Measurements from ENCODE around the gene RALGAPB.
"Not testable (repeated sequence)": the region's sequence is repeated elsewhere in the genome, so short reads cannot be mapped to it uniquely, and the experiment has no call there.

The RALGAPB gene

DNA sequence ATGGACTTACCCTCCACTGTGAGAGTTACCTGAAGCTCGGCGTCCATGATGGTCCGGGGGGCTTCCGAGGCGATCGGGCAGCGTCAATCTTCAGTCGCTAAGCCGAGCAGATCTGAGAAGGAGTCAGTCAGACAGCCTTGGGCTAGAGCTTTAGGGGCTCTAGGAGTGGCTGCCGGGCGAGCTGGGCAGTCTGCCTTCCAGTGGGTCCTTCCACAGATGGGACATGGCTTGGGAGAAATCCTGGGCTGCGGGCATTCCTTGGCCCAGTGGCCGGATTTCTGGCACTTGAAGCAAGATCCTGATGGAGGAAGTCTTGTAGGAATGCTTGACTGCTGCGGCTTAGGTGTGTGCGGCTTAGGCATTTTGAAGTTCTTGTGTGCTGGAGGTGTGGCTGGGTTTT lies 123.2 kb downstream of the RALGAPB start:
- H3K4me1 ChIP-seq (ENCODE audit: control extremely low read depth in 1 of 4, control insufficient read depth in 4 of 4, insufficient read depth in 4 of 4, low read length in 3 of 4); DNase-seq; H3K9me3 ChIP-seq (ENCODE audit: control extremely low read depth in 1 of 5, control insufficient read depth in 4 of 5, insufficient read depth in 2 of 5, low read depth in 1 of 5, low read length in 4 of 5); H3K27ac ChIP-seq (ENCODE audit: insufficient read depth in 1 of 2, low read depth in 1 of 2, low read length in 2 of 2, poor library complexity in 1 of 2, severe bottlenecking in 2 of 2); H3K4me3 ChIP-seq (ENCODE audit: control insufficient read depth in 1 of 7, extremely low read depth in 1 of 7, insufficient read depth in 4 of 7, low read depth in 2 of 7, low read length in 6 of 7); POLR2A ChIA-PET; H3K36me3 ChIP-seq (ENCODE audit: control insufficient read depth in 4 of 4, insufficient read depth in 4 of 4, low read length in 3 of 4); CTCF ChIA-PET: not testable (repeated sequence)
- 98% methylated on average over 13 of the region's 15 CpGs for WGBS (ENCODE audit: insufficient coverage)
- peaks cover 0 to 20% (median 7%) of the 10 kb centered on the region in 5 experiments for H3K27me3 ChIP-seq (replicated peaks in 2 of 5; ENCODE audit: control insufficient read depth in 4 of 5, insufficient read depth in 5 of 5, low read length in 4 of 5)

GRCh38 chr20:38599410-38599882 lies 126.8 kb downstream of the RALGAPB start:
- WGBS (ENCODE audit: insufficient coverage) = 90% methylated on average over 9 of the region's 9 CpGs
- no peak for DNase-seq
- POLR2A ChIA-PET = no interaction called here
- H3K9me3 ChIP-seq (ENCODE audit: control extremely low read depth in 1 of 5, control insufficient read depth in 4 of 5, insufficient read depth in 2 of 5, low read depth in 1 of 5, low read length in 4 of 5) = no peaks in the 10 kb centered on the region
- peaks cover 0 to 5% (median 2%) of the 10 kb centered on the region in 4 experiments for H3K4me1 ChIP-seq (ENCODE audit: control extremely low read depth in 1 of 4, control insufficient read depth in 4 of 4, insufficient read depth in 4 of 4, low read length in 3 of 4)
- H3K27me3 ChIP-seq (replicated peaks in 2 of 5; ENCODE audit: control insufficient read depth in 4 of 5, insufficient read depth in 5 of 5, low read length in 4 of 5) = peaks cover 5 to 51% (median 26%) of the 10 kb centered on the region in 5 experiments
- H3K36me3 ChIP-seq (ENCODE audit: control insufficient read depth in 4 of 4, insufficient read depth in 4 of 4, low read length in 3 of 4) = no peaks in the 10 kb centered on the region
- H3K27ac ChIP-seq (ENCODE audit: insufficient read depth in 1 of 2, low read depth in 1 of 2, low read length in 2 of 2, poor library complexity in 1 of 2, severe bottlenecking in 2 of 2) = no peak overlapping the region
- CTCF ChIA-PET = no interaction called here
- H3K4me3 ChIP-seq (ENCODE audit: control insufficient read depth in 1 of 7, extremely low read depth in 1 of 7, insufficient read depth in 4 of 7, low read depth in 2 of 7, low read length in 6 of 7) = no peak overlapping the region

- WGBS (ENCODE audit: insufficient coverage) = 100% methylated on average over 1 of the region's 1 CpG
- CTCF ChIA-PET = no interaction called here
These were observed 127.4 kb downstream of the RALGAPB start for GRCh38 chr20:38600057-38600456.

GRCh38 chr20:38601216-38602184 lies 128.9 kb downstream of the RALGAPB start, which contains the start of gene ARHGAP40:
Gene ARHGAP40, plus strand, starts transcription at chr20:38601809.
- no peaks in the 10 kb centered on the region for H3K9me3 ChIP-seq (ENCODE audit: control extremely low read depth in 1 of 5, control insufficient read depth in 4 of 5, insufficient read depth in 2 of 5, low read depth in 1 of 5, low read length in 4 of 5)
- H3K4me1 ChIP-seq (ENCODE audit: control extremely low read depth in 1 of 4, control insufficient read depth in 4 of 4, insufficient read depth in 4 of 4, low read length in 3 of 4) = peaks cover 0 to 5% (median 2%) of the 10 kb centered on the region in 4 experiments
- no peak within 1 kb of the TSS for H3K4me3 ChIP-seq (ENCODE audit: control insufficient read depth in 1 of 7, extremely low read depth in 1 of 7, insufficient read depth in 4 of 7, low read depth in 2 of 7, low read length in 6 of 7)
- peaks cover 16 to 67% (median 26%) of the 10 kb centered on the region in 5 experiments for H3K27me3 ChIP-seq (replicated peaks in 2 of 5; ENCODE audit: control insufficient read depth in 4 of 5, insufficient read depth in 5 of 5, low read length in 4 of 5)
- ChIA-PET CTCF (no interaction called here), POLR2A (no interaction called here)
- no peak within 1 kb of the TSS for H3K27ac ChIP-seq (ENCODE audit: insufficient read depth in 1 of 2, low read depth in 1 of 2, low read length in 2 of 2, poor library complexity in 1 of 2, severe bottlenecking in 2 of 2)
- no peaks in the 10 kb centered on the region for H3K36me3 ChIP-seq (ENCODE audit: control insufficient read depth in 4 of 4, insufficient read depth in 4 of 4, low read length in 3 of 4)
- WGBS (ENCODE audit: insufficient coverage) = 9% methylated on average over 38 of the region's 42 CpGs
- DNase-seq = peak; percentile 19 to 56 (median 49)

More at GRCh38 chr20:38600057-38600456, 127.4 kb downstream of the RALGAPB start:
- no peak overlapping the region for H3K27ac ChIP-seq (ENCODE audit: insufficient read depth in 1 of 2, low read depth in 1 of 2, low read length in 2 of 2, poor library complexity in 1 of 2, severe bottlenecking in 2 of 2)
- POLR2A ChIA-PET = no interaction called here
- peaks cover 9 to 54% (median 26%) of the 10 kb centered on the region in 5 experiments for H3K27me3 ChIP-seq (replicated peaks in 2 of 5; ENCODE audit: control insufficient read depth in 4 of 5, insufficient read depth in 5 of 5, low read length in 4 of 5)
- H3K9me3 ChIP-seq (ENCODE audit: control extremely low read depth in 1 of 5, control insufficient read depth in 4 of 5, insufficient read depth in 2 of 5, low read depth in 1 of 5, low read length in 4 of 5) = no peaks in the 10 kb centered on the region
- DNase-seq = no peak
- H3K36me3 ChIP-seq (ENCODE audit: control insufficient read depth in 4 of 4, insufficient read depth in 4 of 4, low read length in 3 of 4) = no peaks in the 10 kb centered on the region
- H3K4me1 ChIP-seq (ENCODE audit: control extremely low read depth in 1 of 4, control insufficient read depth in 4 of 4, insufficient read depth in 4 of 4, low read length in 3 of 4) = peaks cover 0 to 5% (median 2%) of the 10 kb centered on the region in 4 experiments
- no peak overlapping the region for H3K4me3 ChIP-seq (ENCODE audit: control insufficient read depth in 1 of 7, extremely low read depth in 1 of 7, insufficient read depth in 4 of 7, low read depth in 2 of 7, low read length in 6 of 7)

GRCh38 chr20:38602185-38602581 lies 129.5 kb downstream of the RALGAPB start:
- H3K27me3 ChIP-seq (replicated peaks in 2 of 5; ENCODE audit: control insufficient read depth in 4 of 5, insufficient read depth in 5 of 5, low read length in 4 of 5) = peaks cover 22 to 74% (median 30%) of the 10 kb centered on the region in 5 experiments
- H3K4me1 ChIP-seq (ENCODE audit: control extremely low read depth in 1 of 4, control insufficient read depth in 4 of 4, insufficient read depth in 4 of 4, low read length in 3 of 4) = peaks cover 0 to 5% (median 2%) of the 10 kb centered on the region in 4 experiments
- ChIA-PET CTCF (no interaction called here), POLR2A (no interaction called here)
- no peaks in the 10 kb centered on the region for H3K9me3 ChIP-seq (ENCODE audit: control extremely low read depth in 1 of 5, control insufficient read depth in 4 of 5, insufficient read depth in 2 of 5, low read depth in 1 of 5, low read length in 4 of 5)
- H3K4me3 ChIP-seq (ENCODE audit: control insufficient read depth in 1 of 7, extremely low read depth in 1 of 7, insufficient read depth in 4 of 7, low read depth in 2 of 7, low read length in 6 of 7) = no peak overlapping the region
- DNase-seq = no peak
- 50% methylated on average over 1 of the region's 5 CpGs for WGBS (ENCODE audit: insufficient coverage)
- no peak overlapping the region for H3K27ac ChIP-seq (ENCODE audit: insufficient read depth in 1 of 2, low read depth in 1 of 2, low read length in 2 of 2, poor library complexity in 1 of 2, severe bottlenecking in 2 of 2)
- H3K36me3 ChIP-seq (ENCODE audit: control insufficient read depth in 4 of 4, insufficient read depth in 4 of 4, low read length in 3 of 4) = no peaks in the 10 kb centered on the region

DNA sequence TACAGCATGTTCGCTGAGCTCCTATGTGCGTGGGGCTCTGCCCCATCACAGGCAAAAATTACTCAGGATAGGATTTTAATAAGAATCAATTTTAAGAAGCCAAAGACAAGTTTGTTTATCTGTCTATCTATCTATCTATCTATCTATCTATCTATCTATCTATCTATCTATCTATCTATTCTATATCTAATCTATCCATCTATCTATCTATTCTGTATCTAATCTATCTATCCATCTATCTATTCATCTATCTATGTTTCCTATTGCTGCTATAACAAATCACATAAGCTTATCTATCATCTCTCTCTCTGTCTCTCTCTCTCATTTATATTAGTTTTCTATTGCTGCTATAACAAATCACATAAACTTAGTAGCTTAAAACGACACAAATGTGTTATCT lies 130.6 kb downstream of the RALGAPB start:
- H3K9me3 ChIP-seq (ENCODE audit: control extremely low read depth in 1 of 5, control insufficient read depth in 4 of 5, insufficient read depth in 2 of 5, low read depth in 1 of 5, low read length in 4 of 5) = no peaks in the 10 kb centered on the region
- no peak for DNase-seq
- H3K4me3 ChIP-seq (ENCODE audit: control insufficient read depth in 1 of 7, extremely low read depth in 1 of 7, insufficient read depth in 4 of 7, low read depth in 2 of 7, low read length in 6 of 7) = no peak overlapping the region
- POLR2A ChIA-PET = interaction anchor here (1.3 kb wide), 1 partner anchor 10 kb away, joined by 3 read pairs; no protein-coding TSS in a partner anchor
- CTCF ChIA-PET = interaction anchor here (0.6 kb wide), 1 partner anchor 916 kb away, joined by 3 read pairs; no protein-coding TSS in a partner anchor
- no peak overlapping the region for H3K27ac ChIP-seq (ENCODE audit: insufficient read depth in 1 of 2, low read depth in 1 of 2, low read length in 2 of 2, poor library complexity in 1 of 2, severe bottlenecking in 2 of 2)
- H3K36me3 ChIP-seq (ENCODE audit: control insufficient read depth in 4 of 4, insufficient read depth in 4 of 4, low read length in 3 of 4) = no peaks in the 10 kb centered on the region
- peaks cover 22 to 79% (median 32%) of the 10 kb centered on the region in 5 experiments for H3K27me3 ChIP-seq (replicated peaks in 2 of 5; ENCODE audit: control insufficient read depth in 4 of 5, insufficient read depth in 5 of 5, low read length in 4 of 5)
- peaks cover 0 to 5% (median 2%) of the 10 kb centered on the region in 4 experiments for H3K4me1 ChIP-seq (ENCODE audit: control extremely low read depth in 1 of 4, control insufficient read depth in 4 of 4, insufficient read depth in 4 of 4, low read length in 3 of 4)
- 75% methylated on average over 1 of the region's 3 CpGs for WGBS (ENCODE audit: insufficient coverage)

- H3K27me3 ChIP-seq (replicated peaks in 2 of 5; ENCODE audit: control insufficient read depth in 4 of 5, insufficient read depth in 5 of 5, low read length in 4 of 5) = peaks cover 22 to 76% (median 32%) of the 10 kb centered on the region in 5 experiments
- H3K4me3 ChIP-seq (ENCODE audit: control insufficient read depth in 1 of 7, extremely low read depth in 1 of 7, insufficient read depth in 4 of 7, low read depth in 2 of 7, low read length in 6 of 7) = no peak overlapping the region
- 75% methylated on average over 1 of the region's 4 CpGs for WGBS (ENCODE audit: insufficient coverage)
- ChIA-PET POLR2A (interaction anchor here (0.6 kb wide), 1 partner anchor 448 kb away, joined by 3 read pairs; no protein-coding TSS in a partner anchor), CTCF (no interaction called here)
- peaks cover 0 to 4% (median 0%) of the 10 kb centered on the region in 5 experiments for H3K9me3 ChIP-seq (ENCODE audit: control extremely low read depth in 1 of 5, control insufficient read depth in 4 of 5, insufficient read depth in 2 of 5, low read depth in 1 of 5, low read length in 4 of 5)
- no peak overlapping the region for H3K27ac ChIP-seq (ENCODE audit: insufficient read depth in 1 of 2, low read depth in 1 of 2, low read length in 2 of 2, poor library complexity in 1 of 2, severe bottlenecking in 2 of 2)
- no peaks in the 10 kb centered on the region for H3K36me3 ChIP-seq (ENCODE audit: control insufficient read depth in 4 of 4, insufficient read depth in 4 of 4, low read length in 3 of 4)
- no peak for DNase-seq
- H3K4me1 ChIP-seq (ENCODE audit: control extremely low read depth in 1 of 4, control insufficient read depth in 4 of 4, insufficient read depth in 4 of 4, low read length in 3 of 4) = peaks cover 0 to 5% (median 2%) of the 10 kb centered on the region in 4 experiments
These were observed 132.2 kb downstream of the RALGAPB start for GRCh38 chr20:38604873-38605303.

Data from common myeloid progenitor, CD34-positive (primary cell).